Astrocyte of the cerebellum (primary cell): ENCODE results near the gene KATNB1.
"Not testable (repeated sequence)": the region's sequence is repeated elsewhere in the genome, so short reads cannot be mapped to it uniquely, and the experiment has no call there.

Experiments
- DNase-seq: peaks from one replicate; pipeline ENCODE4 v3.0.0-alpha.2; 2011; ENCODE audit warnings: low read depth
- H3K4me3 ChIP-seq: 2 replicates; pipeline ENCODE4 v1.5.1; 2011; ENCODE audit warnings: mild to moderate bottlenecking, low read depth, low read length, moderate library complexity
- CTCF ChIP-seq: IDR thresholded peaks from 2 replicates; pipeline ENCODE4 v1.5.1; 2012; ENCODE audit warnings: low read length, low read depth, moderate library complexity, mild to moderate bottlenecking; ENCODE audit errors: missing control alignments
- in situ Hi-C: cut with HindIII; loops from 2 replicates; pipeline ENCODE4 v1.10.0; 2017; ENCODE audit warnings: low sequenced_read_pairs

KATNB1 gene

GRCh38 chr16:57742543-57742942, 7.0 kb downstream of the KATNB1 start:
- in situ Hi-C loops = no loop called here
- TF ChIP-seq CTCF = no peak
- H3K4me3 ChIP-seq = no peak overlapping the region
- DNase-seq = no peak

GRCh38 chr16:57743458-57743857, 7.9 kb downstream of the KATNB1 start:
- no peak for TF ChIP-seq CTCF
- no peak for DNase-seq
- no peak overlapping the region for H3K4me3 ChIP-seq
- in situ Hi-C loops = no loop called here

GRCh38 chr16:57743886-57744641, 8.5 kb downstream of the KATNB1 start:
- TF ChIP-seq CTCF = no peak
- in situ Hi-C loops = no loop called here
- no peak for DNase-seq
- H3K4me3 ChIP-seq = no peak overlapping the region

GRCh38 chr16:57744642-57744903, 9.0 kb downstream of the KATNB1 start:
- TF ChIP-seq CTCF = no peak
- H3K4me3 ChIP-seq = no peak overlapping the region
- in situ Hi-C loops = no loop called here
- no peak for DNase-seq

- H3K4me3 ChIP-seq = no peak overlapping the region
- in situ Hi-C loops = no loop called here
- no peak for TF ChIP-seq CTCF
- DNase-seq = no peak
These were observed 10.2 kb downstream of the KATNB1 start for GRCh38 chr16:57745768-57746167.

GRCh38 chr16:57746316-57746715, 10.7 kb downstream of the KATNB1 start:
- in situ Hi-C loops, H3K4me3 ChIP-seq, DNase-seq: not testable (repeated sequence)

GRCh38 chr16:57747091-57747490, 11.5 kb downstream of the KATNB1 start:
- no peak for DNase-seq
- no peak for TF ChIP-seq CTCF
- in situ Hi-C loops = no loop called here
- no peak overlapping the region for H3K4me3 ChIP-seq
